Inflammatory macrophage treated with lipopolysaccharide for 4 hours (primary cell): Measurements from ENCODE around the gene BRINP3.
"Not testable (repeated sequence)": the region's sequence is repeated elsewhere in the genome, so short reads cannot be mapped to it uniquely, and the experiment has no call there.

Experiments used
- DNase-seq: peaks from one replicate; pipeline ENCODE4 v3.0.0-alpha.2; 2020

BRINP3 gene

GRCh38 chr1:190477762-190478148 lies at the start of gene BRINP3:
Gene BRINP3, minus strand, starts transcription at chr1:190477864.
- DNase-seq, result no peak

GRCh38 chr1:190511554-190511953 lies 33.9 kb upstream of the BRINP3 start:
- DNase-seq, result no peak

- no peak for DNase-seq
These were observed 29.7 kb upstream of the BRINP3 start for GRCh38 chr1:190507357-190507756.

GRCh38 chr1:190504539-190504938 lies 26.9 kb upstream of the BRINP3 start:
- DNase-seq, result not testable (repeated sequence)

DNA sequence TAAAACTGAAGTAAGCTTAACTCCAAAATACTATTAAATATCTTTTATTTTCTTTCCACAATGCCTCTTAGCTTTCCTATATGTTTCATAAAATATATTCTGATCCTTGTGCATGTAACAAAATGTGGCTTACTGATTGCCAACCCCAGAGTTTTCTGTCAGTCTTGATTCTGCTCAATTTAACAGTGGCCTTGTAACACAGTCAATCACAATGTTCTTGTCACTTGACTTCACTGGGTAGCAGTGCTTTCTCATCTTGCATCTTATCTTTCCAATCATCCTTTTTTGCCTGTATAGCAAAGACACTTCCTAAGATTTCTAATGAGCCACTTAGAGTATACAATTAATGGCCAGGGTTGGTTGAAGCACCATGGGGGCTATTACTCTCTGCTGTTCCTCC lies 19.9 kb upstream of the BRINP3 start:
- DNase-seq, result no peak

DNA sequence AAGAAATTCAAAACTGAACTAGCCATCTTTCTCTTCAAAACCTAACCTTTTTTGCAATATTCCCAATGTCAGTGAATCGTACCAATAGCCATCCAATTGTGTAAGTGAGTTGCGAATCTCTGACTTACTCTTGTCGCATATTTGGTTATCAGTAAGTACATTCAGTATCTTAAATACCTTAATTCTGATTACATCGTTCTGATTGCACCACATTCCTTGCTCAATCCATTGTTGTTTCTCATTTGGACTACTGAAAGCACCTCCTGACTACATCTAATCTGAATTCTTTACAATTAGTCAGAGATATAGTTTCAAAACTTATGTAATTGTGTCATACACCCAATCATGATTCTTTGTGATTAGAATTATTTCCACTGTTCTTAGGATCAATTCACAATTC lies 16.8 kb upstream of the BRINP3 start:
- DNase-seq, result no peak

- DNase-seq, result no peak
These were observed 13.7 kb upstream of the BRINP3 start for GRCh38 chr1:190491404-190491803.

DNA sequence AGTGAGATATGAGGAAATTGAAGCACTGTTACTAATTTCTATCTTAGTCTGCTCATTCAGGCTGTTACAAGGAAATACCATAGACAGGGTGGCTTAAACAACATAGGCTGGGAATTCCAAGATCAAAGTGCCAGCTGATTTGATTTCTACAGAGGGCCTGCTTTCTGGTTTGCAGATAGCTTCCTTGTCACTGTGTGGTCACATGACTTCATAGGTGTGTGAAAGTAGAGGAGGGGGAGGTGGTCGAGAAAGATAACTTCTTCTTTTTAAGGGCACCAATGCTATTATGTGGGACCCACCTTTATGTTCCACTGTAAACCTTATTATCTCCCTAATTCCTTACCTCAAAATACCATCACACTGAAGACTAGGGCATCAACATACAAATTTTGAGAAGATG lies 6.4 kb upstream of the BRINP3 start:
- DNase-seq, result no peak

DNA sequence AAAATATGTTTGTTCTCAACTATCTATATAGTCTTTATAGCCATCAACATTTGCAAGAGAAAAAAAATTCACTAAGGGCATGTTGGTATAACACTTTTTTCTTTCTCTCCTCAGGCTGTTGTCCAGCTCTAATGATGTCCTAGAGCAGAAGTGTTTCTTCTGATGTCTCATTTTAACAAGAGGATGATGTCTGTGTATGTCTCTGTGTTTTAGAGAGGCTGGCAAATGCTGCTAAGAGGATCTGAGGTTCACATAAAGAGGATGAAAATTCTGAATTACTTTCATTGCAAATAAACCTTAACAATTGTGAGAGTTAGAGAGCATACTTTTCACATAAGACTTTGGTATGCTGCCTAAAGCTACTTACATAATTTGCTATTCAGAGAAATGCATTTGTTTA lies 2.6 kb upstream of the BRINP3 start:
- DNase-seq, result no peak

GRCh38 chr1:190479516-190479915 lies 1.9 kb upstream of the BRINP3 start:
- DNase-seq, result no peak

- no peak for DNase-seq
These were observed 1.4 kb upstream of the BRINP3 start for GRCh38 chr1:190479050-190479397.

DNA sequence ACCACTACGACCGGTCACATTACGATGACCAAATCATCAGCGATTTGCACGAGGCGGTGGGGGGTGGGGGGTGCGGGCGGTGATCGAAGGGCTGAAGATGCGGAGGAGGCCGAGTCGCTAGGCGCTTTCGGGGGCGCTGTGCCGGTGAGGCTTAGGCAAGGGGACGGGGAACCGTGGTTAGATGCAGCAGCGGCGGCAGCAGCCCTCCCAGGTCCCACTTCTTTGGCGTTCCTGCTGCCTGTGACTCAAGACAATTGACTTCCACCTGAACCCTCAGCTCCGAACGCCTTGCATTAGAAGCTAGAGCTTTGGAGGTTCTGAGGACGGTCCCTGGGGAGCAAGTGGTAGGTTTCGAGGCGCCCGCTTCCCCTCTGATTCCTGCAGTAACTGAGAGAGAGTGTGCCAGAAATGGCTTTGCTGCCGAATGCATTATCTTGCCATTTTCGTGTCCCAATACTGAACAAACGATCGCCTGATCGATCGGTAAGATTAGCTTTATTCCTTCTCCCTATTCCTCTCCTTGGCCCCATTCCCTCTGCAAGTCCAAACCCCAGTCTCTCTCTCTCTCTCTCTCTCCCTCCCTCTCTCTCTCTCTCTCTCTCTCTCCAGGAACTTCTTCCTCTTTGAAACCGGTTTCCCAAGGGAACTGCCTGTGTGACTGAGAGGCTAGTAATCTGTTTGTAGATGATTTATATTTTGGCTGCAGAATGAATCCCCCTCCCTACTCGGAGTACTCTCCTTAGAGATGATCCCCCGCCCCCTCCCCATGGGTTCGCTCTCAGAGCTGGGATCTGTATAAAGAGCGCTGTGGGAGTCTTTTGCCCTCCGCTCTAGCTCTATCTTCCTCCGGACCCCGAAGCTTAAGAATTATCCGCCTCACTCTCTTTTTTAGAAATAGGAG lies 735 bp upstream of the BRINP3 start:
- no peak for DNase-seq

GRCh38 chr1:190476806-190477205 lies 858 bp downstream of the BRINP3 start:
- no peak for DNase-seq

GRCh38 chr1:190476321-190476720 lies 1.3 kb downstream of the BRINP3 start:
- DNase-seq, result no peak

GRCh38 chr1:190475421-190476141 lies 2.1 kb downstream of the BRINP3 start:
- no peak for DNase-seq

DNA sequence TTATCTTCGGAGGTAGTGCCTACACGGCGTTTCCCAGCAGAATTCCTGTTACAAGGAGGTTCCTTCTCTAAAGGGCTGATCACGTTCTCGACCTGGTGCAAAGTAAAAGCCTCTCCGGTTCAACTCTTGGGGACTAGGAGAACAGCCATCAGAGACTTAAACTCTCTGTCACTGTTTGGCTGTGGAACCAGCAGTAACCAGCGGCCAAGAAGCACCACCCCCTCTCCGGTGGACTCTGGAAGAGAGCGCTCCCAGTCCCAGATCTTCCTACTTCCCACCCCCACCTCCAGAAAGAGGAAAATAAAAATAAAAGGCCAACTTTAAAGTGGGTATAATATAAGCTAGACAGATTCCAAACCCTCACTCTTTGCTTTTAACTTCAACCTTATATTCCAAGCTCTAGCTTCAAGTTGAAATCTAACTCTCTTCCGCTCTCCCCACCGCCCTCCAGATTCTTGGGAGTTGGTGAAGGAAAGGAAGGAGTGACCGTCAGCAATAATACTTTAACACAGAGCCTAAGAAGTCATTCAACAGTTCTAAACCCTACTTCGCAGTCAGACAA lies 2.9 kb downstream of the BRINP3 start:
- no peak for DNase-seq

DNA sequence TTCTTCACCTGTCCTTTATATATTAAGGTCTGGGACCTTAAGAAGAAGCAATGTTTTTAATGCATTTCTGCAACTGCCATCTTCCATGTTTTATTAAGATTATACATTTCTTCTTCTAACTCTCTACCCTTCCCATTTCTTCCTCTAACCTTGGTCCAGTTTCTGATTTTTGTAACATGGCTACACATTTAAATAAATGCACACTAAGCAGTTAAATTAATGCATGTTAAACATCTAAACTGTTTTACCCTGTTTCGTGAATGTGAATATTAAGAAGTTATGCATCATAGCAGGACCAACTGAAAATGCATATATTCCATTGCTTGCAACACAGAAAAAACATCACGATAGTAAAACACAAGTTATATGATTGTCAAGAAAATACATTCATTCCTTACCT lies 3.7 kb downstream of the BRINP3 start:
- no peak for DNase-seq

GRCh38 chr1:190472494-190472893 lies 5.2 kb downstream of the BRINP3 start:
- DNase-seq, result no peak

DNA sequence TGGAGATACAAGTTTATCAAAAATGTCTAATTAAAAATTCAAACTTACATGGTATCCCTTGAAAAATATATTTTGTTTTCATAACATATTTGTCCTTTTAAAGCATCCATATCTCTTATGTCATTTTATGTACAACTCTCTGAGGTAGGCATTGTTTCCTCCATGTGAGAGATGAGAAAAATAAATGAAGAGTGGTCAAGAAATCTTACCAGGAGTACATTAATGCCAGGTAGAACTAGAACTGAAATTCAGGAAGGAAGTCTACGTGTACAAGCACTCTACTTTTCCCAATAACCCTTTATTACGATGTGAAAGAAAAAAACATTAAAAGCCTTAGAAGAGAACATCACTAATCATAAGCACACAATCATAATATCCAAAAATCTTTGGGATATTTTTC lies 5.6 kb downstream of the BRINP3 start:
- DNase-seq, result no peak

GRCh38 chr1:190464690-190465089 lies 13.0 kb downstream of the BRINP3 start:
- DNase-seq, result no peak

- DNase-seq, result no peak
These were observed 21.5 kb downstream of the BRINP3 start for GRCh38 chr1:190456129-190456528.

DNA sequence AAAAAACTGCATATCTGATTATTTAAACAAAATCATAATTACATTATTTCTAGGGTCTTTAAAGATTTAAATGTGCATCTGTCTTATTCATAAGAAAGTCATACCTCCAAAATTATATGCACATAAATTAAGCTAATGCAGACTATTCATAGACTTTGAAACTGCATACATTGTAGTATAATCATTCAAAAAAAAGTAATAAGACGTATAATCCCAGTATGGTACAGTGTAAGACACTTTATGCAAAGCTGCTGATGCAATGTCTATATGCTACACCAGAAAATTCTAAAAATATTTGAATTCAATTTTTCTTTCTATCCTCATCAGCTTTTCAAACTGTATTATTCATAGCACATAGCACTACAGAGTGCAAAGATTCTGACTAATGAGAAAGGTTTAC lies 22.0 kb downstream of the BRINP3 start:
- no peak for DNase-seq

DNA sequence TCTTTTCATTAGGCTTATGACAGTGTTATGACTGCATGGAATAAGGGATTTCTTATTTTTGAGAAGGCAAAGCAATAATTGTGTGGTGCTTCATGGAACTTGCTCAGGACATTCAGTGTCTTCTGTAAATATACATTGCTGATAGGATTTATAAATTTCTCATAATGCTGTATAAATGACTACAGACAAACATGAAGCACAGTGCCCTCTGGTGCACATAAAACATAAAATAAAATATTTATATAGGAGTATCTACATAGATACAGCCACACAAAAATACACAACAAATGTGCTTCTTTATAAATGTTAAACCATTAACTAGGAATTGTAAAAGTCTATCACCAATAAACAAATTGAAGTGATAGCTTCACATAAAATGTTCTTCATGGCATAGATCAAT lies 24.1 kb downstream of the BRINP3 start:
- DNase-seq, result no peak

DNA sequence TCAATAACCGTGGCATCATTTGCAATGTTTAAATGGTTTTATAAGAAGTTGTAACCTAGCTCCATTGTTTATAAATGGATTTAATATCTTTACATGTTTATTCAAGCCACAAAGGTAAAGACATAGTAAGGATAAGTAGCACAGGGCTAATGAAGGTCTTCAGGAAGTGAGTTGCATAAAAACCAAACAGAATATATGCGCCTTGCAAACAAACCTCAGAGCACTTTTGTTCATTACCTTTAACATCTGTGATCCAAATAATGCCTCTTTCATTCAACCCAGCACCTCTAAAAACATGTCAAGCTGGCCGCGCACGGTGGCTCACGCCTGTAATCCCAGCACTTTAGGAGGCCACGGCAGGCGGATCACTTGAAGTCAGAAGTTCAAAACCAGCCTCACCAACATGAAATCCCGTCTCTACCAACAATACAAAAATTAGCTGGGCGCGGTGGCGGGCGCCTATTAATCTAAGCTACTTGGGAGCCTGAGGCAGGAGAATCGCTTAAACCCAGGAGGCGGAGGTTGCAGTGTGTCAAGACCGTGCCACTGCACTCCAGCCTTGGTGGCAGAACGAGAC lies 25.3 kb downstream of the BRINP3 start:
- no peak for DNase-seq
